DOHH2 (cell line): ENCODE results near the gene ANKRD60.

Experiments used
- H3F3A ChIP-seq: fragments of 200-600 bp; sonication (generic), shearing (Covaris generic); 2 replicates; pipeline ENCODE4 v1.6.0; 2016; ENCODE audit warnings: antibody characterized with exemption, mild to moderate bottlenecking; ENCODE audit not compliant: control insufficient read depth, insufficient read depth
- H3K27ac ChIP-seq: fragments of 200-600 bp; sonication (generic); 2 replicates; pipeline ENCODE4 v1.5.1; 2014; ENCODE audit warnings: low read depth, mild to moderate bottlenecking, low read length, moderate library complexity
- H3K27me3 ChIP-seq: fragments of 200-600 bp; sonication (generic); 2 replicates; pipeline ENCODE4 v1.6.1; 2014; ENCODE audit warnings: mild to moderate bottlenecking, low read length, mixed read lengths; ENCODE audit not compliant: control insufficient read depth
- H3K36me3 ChIP-seq: fragments of 200-600 bp; sonication (generic); 2 replicates; pipeline ENCODE4 v1.6.1; 2014; ENCODE audit warnings: mild to moderate bottlenecking, low read length, moderate library complexity, mixed read lengths; ENCODE audit not compliant: control insufficient read depth
- H3K4me1 ChIP-seq: fragments of 200-600 bp; sonication (generic); 2 replicates; pipeline ENCODE4 v1.6.1; 2014; ENCODE audit warnings: mild to moderate bottlenecking, low read length, mixed read lengths; ENCODE audit not compliant: control insufficient read depth
- H3K4me2 ChIP-seq: fragments of 200-600 bp; sonication (generic); 2 replicates; pipeline ENCODE4 v1.6.0; 2014; ENCODE audit warnings: mild to moderate bottlenecking, low read length, moderate library complexity
- H3K4me3 ChIP-seq: fragments of 200-600 bp; sonication (generic); 2 replicates; pipeline ENCODE4 v1.5.1; 2014; ENCODE audit warnings: mild to moderate bottlenecking, low read length, mixed read lengths
- H3K79me2 ChIP-seq: fragments of 200-600 bp; sonication (generic); 2 replicates; pipeline ENCODE4 v1.6.1; 2014; ENCODE audit warnings: mild to moderate bottlenecking, low read length, mixed read lengths; ENCODE audit not compliant: control insufficient read depth
- H3K9me2 ChIP-seq: fragments of 200-600 bp; sonication (generic); replicated peaks from 2 replicates; pipeline ENCODE4 v1.6.1; 2014; ENCODE audit warnings: mild to moderate bottlenecking, low read length, mixed read lengths; ENCODE audit not compliant: control insufficient read depth
- H3K9me3 ChIP-seq: fragments of 200-600 bp; sonication (generic); 2 replicates; pipeline ENCODE4 v1.6.1; 2014; ENCODE audit warnings: antibody characterized with exemption, low read length, mixed read lengths; ENCODE audit not compliant: control insufficient read depth, insufficient read depth
- H4K20me1 ChIP-seq: fragments of 200-600 bp; sonication (generic); 2 replicates; pipeline ENCODE4 v1.6.0; 2014; ENCODE audit warnings: low read depth, mild to moderate bottlenecking, antibody characterized with exemption, low read length, moderate library complexity; ENCODE audit not compliant: control insufficient read depth, insufficient read depth
- CTCF ChIP-seq: fragments of 200-600 bp; sonication (generic); IDR thresholded peaks from one replicate; pipeline ENCODE4 v1.5.1; 2014; ENCODE audit warnings: antibody characterized with exemption, mild to moderate bottlenecking, low read depth, low read length; ENCODE audit not compliant: poor library complexity, severe bottlenecking
- EZH2phosphoT487 ChIP-seq: fragments of 200-600 bp; sonication (generic); IDR thresholded peaks from 2 replicates; pipeline ENCODE4 v1.6.1; 2017; ENCODE audit warnings: borderline replicate concordance, mild to moderate bottlenecking, antibody characterized with exemption, low read length, moderate library complexity, mixed read lengths

Gene ANKRD60

DNA sequence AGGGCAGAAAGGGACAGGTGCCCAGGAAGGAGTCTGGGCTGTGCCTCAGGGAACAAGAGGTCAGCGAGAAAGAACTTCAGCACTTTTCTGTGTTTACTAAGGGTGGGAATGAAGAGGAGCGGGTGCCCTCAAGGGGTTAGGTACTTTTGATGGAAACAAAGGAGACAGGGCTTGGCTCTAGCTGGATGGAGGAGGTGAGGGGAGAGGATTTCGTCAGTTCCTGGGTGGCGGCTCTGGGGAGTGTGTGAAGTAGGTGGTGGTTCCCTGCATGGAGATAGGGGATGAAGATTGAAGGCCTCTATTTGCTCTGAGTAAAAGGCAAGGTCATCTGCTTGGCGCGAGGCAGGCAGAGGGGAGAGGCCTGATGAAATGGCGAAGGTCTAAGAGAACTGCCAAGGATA is 40.0 kb upstream of the ANKRD60 start:
- H3K4me2 ChIP-seq: no peak overlapping the region

DNA sequence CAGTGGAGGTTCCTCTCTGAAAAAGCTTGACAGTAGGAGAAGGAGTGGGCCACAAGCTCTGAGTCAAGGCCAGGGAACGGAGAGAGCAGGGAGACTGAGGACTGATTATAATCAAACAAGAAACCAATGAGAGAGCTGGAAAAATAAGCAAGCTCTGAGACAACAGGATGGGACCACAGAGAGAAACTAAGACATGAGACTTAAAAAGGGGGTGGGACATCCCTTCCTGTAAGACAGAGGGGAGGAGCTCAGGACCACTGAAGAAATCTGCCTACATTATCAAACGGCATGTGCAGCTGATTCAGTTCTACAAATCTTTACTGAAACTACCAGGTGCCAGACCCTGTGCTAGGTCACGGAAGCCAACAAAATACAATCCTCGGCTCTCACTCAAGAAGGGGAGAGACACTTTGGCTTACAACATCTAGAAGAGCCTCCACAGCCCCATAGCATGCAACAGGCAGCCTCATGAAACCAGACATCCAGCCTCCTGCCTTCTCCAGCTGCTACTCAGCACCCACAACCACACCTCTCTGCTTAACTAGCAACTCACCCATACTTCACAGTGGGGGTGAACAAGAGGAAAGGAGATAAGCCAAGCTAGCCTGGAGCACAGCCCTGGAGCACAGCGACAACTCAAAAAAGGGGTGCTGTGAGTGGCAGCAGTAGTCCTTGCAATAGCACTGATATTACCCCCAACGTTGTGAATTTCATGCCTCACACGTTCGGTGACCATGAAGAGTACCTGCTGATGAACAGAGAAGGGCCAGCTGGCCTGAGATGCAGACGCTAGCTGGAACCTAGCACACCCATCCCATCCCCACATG is 39.1 kb upstream of the ANKRD60 start:
- Histone ChIP-seq H3K9me2 (no peaks in the 10 kb centered on the region), H3K4me1 (peaks cover 5% of the 10 kb centered on the region; the same call in 1 of the 2 replicates), H3F3A (no peaks in the 10 kb centered on the region), H3K9me3 (no peaks in the 10 kb centered on the region), H3K4me2 (no peak overlapping the region), H3K79me2 (no peaks in the 10 kb centered on the region), H3K4me3 (no peak overlapping the region), H3K36me3 (no peaks in the 10 kb centered on the region), H4K20me1 (no peaks in the 10 kb centered on the region), H3K27me3 (no peaks in the 10 kb centered on the region), H3K27ac (no peak overlapping the region)
- TF ChIP-seq CTCF (no peak), EZH2phosphoT487 (no peak)

More for the DNA sequence above, 40.0 kb upstream of the ANKRD60 start:
- Histone ChIP-seq H3K9me2 (no peaks in the 10 kb centered on the region), H3K27me3 (no peaks in the 10 kb centered on the region), H4K20me1 (no peaks in the 10 kb centered on the region), H3K9me3 (no peaks in the 10 kb centered on the region), H3K36me3 (no peaks in the 10 kb centered on the region), H3F3A (no peaks in the 10 kb centered on the region), H3K27ac (no peak overlapping the region), H3K79me2 (no peaks in the 10 kb centered on the region), H3K4me3 (no peak overlapping the region), H3K4me1 (peaks cover 5% of the 10 kb centered on the region; the same call in 1 of the 2 replicates)
- TF ChIP-seq CTCF (no peak), EZH2phosphoT487 (no peak)

DNA sequence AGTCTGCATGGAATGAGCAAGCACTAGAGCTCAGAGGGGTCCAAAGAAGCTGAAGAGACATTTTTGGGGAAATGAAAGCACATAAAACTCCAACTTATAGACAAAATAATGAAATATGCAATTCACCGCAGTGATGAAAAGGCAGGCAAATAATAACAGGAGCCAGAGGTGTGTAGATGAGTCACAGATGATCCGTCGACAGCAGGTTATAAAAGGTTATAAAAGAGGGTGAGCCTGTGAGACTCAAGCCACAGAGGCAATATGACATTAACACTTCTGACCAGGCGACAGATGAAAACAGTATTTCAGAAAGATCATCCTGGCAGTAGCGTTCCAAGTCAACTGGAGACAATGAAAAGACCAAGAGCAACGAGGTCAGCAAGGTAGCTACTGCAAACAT is 35.8 kb upstream of the ANKRD60 start:
- no peak overlapping the region for H3K4me2 ChIP-seq
- no peak for TF ChIP-seq EZH2phosphoT487
- no peak for TF ChIP-seq CTCF

More for the DNA sequence above, 35.8 kb upstream of the ANKRD60 start:
- Histone ChIP-seq H3K9me2 (no peaks in the 10 kb centered on the region), H3K4me1 (peaks cover 12% of the 10 kb centered on the region), H4K20me1 (no peaks in the 10 kb centered on the region), H3K27ac (no peak overlapping the region), H3K27me3 (no peaks in the 10 kb centered on the region), H3K36me3 (no peaks in the 10 kb centered on the region), H3K9me3 (no peaks in the 10 kb centered on the region), H3K79me2 (no peaks in the 10 kb centered on the region), H3F3A (no peaks in the 10 kb centered on the region), H3K4me3 (no peak overlapping the region)
